Liver (tissue), 3 donors: ENCODE results near the gene RBM33.

Experiments used
- CTCF ChIP-seq: fragments of 150-350 bp; IDR thresholded peaks from 2 replicates; pipeline ENCODE4 v1.5.1; 2017; ENCODE audit warnings: improper control_type of control experiment, low read depth, low read length; ENCODE audit not compliant: missing input control
- GABPA ChIP-seq, 2 donors: IDR thresholded peaks in 1 of 2; conservative IDR thresholded peaks in 1 of 2; 2 replicates each; pipeline ENCODE4 v1.6.1; 2016; ENCODE audit warnings: antibody characterized with exemption in 2 of 2, mild to moderate bottlenecking in 1 of 2, moderate library complexity in 1 of 2
- JUND ChIP-seq, 2 donors: IDR thresholded peaks; 2 replicates each; pipeline ENCODE4 v1.6.1; 2016; ENCODE audit warnings: antibody characterized with exemption in 2 of 2
- NR2F2 ChIP-seq: IDR thresholded peaks from 2 replicates; pipeline ENCODE4 v1.6.1; 2016; ENCODE audit warnings: antibody characterized with exemption
- RAD21 ChIP-seq, 2 donors: IDR thresholded peaks; 2 replicates each; pipeline ENCODE4 v1.6.1; 2016; ENCODE audit warnings: antibody characterized with exemption in 2 of 2, mild to moderate bottlenecking in 2 of 2
- SP1 ChIP-seq: IDR thresholded peaks from 2 replicates; pipeline ENCODE4 v1.6.1; 2018; ENCODE audit warnings: antibody characterized with exemption, mild to moderate bottlenecking
- ZBTB33 ChIP-seq: IDR thresholded peaks from 2 replicates; pipeline ENCODE4 v1.6.1; 2016; ENCODE audit warnings: antibody characterized with exemption
- donor health status: healthy.
- donor health status: healthy.

- TF ChIP-seq CTCF (no peak), JUND (IDR thresholded peaks at IDR 0.05) (no peak), RAD21 (IDR thresholded peaks at IDR 0.05) (no peak), GABPA (IDR thresholded peaks at IDR 0.05 in 1 of 2, conservative IDR thresholded peaks at IDR 0.05 in 1 of 2) (no peak), NR2F2 (no peak), ZBTB33 (no peak), SP1 (no peak)
These were observed 137.0 kb downstream of the RBM33 start for GRCh38 chr7:155781433-155781832.
